Ascending aorta (tissue), 2 donors: ENCODE measurements around the gene CA10. TPM values are rescaled to one million over a fixed set of nuclear protein-coding genes. Genes with fewer than 3 reads are reported as not detected.

Source experiments
- DNase-seq, 2 donors: peaks; one replicate each; pipeline ENCODE4 v3.0.0-alpha.2; 2019; ENCODE audit warnings: low spot score in 2 of 2
- H3K27ac ChIP-seq, 2 donors: fragments of 200-600 bp; sonication (generic); one replicate each; pipeline ENCODE4 v1.5.1; 2016 to 2017; ENCODE audit warnings: mild to moderate bottlenecking in 1 of 2
- H3K27me3 ChIP-seq: fragments of 200-600 bp; sonication (generic); one replicate; pipeline ENCODE4 v1.5.1; 2017
- H3K36me3 ChIP-seq, 2 donors: fragments of 200-600 bp; sonication (generic); one replicate each; pipeline ENCODE4 v1.5.1; 2016
- H3K4me1 ChIP-seq, 2 donors: fragments of 200-600 bp; sonication (generic); one replicate each; pipeline ENCODE4 v1.5.1; 2016 to 2017; ENCODE audit warnings: mild to moderate bottlenecking in 1 of 2
- H3K4me3 ChIP-seq, 2 donors: fragments of 200-600 bp; sonication (generic); one replicate each; pipeline ENCODE4 v1.5.1; 2016 to 2017; ENCODE audit warnings: mild to moderate bottlenecking in 1 of 2
- H3K9me3 ChIP-seq, 2 donors: fragments of 200-600 bp; sonication (generic); one replicate each; pipeline ENCODE4 v1.5.1; 2016
- intact Hi-C: fragments of 100-400 bp; cut with DNase I; formaldehyde crosslinking; loops from one replicate; pipeline ENCODE4 v1.15.1; 2023
- total RNA-seq: library from RNA; depleted of rRNA; stranded (reverse); fragments of >200 nt; gene quantifications from one replicate; pipeline ENCODE4 v1.1.0, GENCODE V29; 2016
- TF ChIP-seq, protein P1 (sequence below), 3 experiments: fragments of 200-600 bp in 2 of 3; fragments of 450-650 bp in 1 of 3; sonication (generic) in 2 of 3; IDR thresholded peaks; one replicate each; pipeline ENCODE4 v1.5.1; 2016 to 2019; ENCODE audit warnings: antibody characterized with exemption in 3 of 3, mild to moderate bottlenecking in 1 of 3, moderate library complexity in 1 of 3

Gene CA10
- total RNA-seq, 1 donor from 2014 or later: not detected

GRCh38 chr17:51617986-51618385, 540.5 kb downstream of the CA10 start:
- Histone ChIP-seq H3K9me3 (no peaks in the 10 kb centered on the region), H3K36me3 (no peaks in the 10 kb centered on the region), H3K27me3 (no peaks in the 10 kb centered on the region), H3K27ac (no peak overlapping the region), H3K4me1 (no peaks in the 10 kb centered on the region), H3K4me3 (no peak overlapping the region)
- intact Hi-C loops: no loop called here
- TF ChIP-seq, protein P1, sequence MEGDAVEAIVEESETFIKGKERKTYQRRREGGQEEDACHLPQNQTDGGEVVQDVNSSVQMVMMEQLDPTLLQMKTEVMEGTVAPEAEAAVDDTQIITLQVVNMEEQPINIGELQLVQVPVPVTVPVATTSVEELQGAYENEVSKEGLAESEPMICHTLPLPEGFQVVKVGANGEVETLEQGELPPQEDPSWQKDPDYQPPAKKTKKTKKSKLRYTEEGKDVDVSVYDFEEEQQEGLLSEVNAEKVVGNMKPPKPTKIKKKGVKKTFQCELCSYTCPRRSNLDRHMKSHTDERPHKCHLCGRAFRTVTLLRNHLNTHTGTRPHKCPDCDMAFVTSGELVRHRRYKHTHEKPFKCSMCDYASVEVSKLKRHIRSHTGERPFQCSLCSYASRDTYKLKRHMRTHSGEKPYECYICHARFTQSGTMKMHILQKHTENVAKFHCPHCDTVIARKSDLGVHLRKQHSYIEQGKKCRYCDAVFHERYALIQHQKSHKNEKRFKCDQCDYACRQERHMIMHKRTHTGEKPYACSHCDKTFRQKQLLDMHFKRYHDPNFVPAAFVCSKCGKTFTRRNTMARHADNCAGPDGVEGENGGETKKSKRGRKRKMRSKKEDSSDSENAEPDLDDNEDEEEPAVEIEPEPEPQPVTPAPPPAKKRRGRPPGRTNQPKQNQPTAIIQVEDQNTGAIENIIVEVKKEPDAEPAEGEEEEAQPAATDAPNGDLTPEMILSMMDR (IDR thresholded peaks at IDR 0.05): no peak
- DNase-seq: no peak

DNA sequence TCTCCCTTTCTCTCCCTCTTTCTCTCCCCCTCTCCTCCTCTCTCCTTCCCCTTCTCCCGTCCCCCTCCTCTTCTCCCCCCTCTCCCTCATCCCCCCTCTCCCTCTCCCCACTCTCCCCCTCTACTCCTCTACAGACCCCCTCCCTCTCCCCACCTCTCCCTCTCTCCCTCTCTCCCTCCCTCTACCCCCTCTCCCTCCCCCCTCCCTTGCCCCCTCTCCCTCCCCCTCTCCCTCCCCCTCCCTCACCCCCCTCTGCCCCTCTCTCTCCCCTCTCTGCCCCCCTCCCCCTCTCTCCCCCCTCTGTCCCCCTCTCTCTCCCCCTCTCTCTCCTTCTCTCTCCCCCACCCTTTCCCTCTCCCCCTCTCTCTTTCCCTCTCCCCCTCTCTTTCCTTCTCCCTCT, 545.3 kb downstream of the CA10 start:
- TF ChIP-seq, protein P1 (IDR thresholded peaks at IDR 0.05): no peak
- Histone ChIP-seq H3K36me3 (no peaks in the 10 kb centered on the region), H3K27me3 (no peaks in the 10 kb centered on the region), H3K27ac (no peak overlapping the region), H3K4me1 (no peaks in the 10 kb centered on the region), H3K9me3 (no peaks in the 10 kb centered on the region), H3K4me3 (no peak overlapping the region)
- intact Hi-C loops: no loop called here
- no peak for DNase-seq

DNA sequence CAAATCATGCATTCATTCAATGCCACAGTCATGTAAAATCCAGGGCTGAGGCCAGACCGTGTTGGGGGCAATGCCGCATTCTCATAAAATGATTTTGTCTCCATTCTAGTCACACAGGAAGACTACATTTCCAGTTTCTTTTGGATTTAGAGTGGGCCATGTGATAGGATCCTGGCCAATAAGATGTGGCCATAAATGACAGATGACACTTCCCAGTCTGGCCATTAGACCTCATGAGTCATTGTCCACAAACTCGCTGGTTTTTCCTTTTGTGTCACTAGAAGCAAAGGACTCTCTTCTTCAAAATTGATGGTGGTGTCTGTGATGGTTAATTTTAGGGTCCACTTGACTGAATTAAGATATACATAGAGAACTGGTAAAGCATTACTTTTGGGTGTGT, 545.8 kb downstream of the CA10 start:
- Histone ChIP-seq H3K27me3 (no peaks in the 10 kb centered on the region), H3K9me3 (no peaks in the 10 kb centered on the region), H3K4me1 (no peaks in the 10 kb centered on the region), H3K4me3 (no peak overlapping the region), H3K36me3 (no peaks in the 10 kb centered on the region), H3K27ac (no peak overlapping the region)
- no peak for DNase-seq
- intact Hi-C loops: no loop called here
- TF ChIP-seq, protein P1 (IDR thresholded peaks at IDR 0.05): no peak

DNA sequence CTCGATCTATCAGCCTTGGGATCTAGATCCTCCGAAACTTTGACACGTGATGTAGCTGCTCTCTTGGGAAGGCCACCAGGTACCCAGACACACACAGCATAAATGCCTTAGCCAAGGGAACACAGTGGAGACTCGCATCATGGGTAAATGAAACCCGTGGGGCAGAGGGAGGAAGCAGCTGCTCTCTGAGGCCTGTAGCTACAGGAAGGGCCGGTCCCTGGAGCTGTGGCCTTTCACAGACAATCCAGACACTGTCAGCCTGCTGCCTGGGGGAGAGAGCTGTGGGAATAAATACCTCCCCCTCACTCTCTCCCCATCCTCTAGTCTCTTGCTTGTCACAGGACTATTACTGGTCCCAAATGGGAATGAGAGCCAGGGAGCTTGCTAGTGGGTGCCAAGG, 546.9 kb downstream of the CA10 start:
- TF ChIP-seq, protein P1 (IDR thresholded peaks at IDR 0.05): no peak
- H3K4me3 ChIP-seq: no peak overlapping the region
- H3K9me3 ChIP-seq: no peaks in the 10 kb centered on the region
- no peak for DNase-seq
- intact Hi-C loops: no loop called here
- H3K27me3 ChIP-seq: no peaks in the 10 kb centered on the region
- H3K27ac ChIP-seq: no peak overlapping the region
- H3K36me3 ChIP-seq: no peaks in the 10 kb centered on the region
- no peaks in the 10 kb centered on the region for H3K4me1 ChIP-seq

- no peak overlapping the region for H3K4me3 ChIP-seq
- no peaks in the 10 kb centered on the region for H3K27me3 ChIP-seq
- no peak for DNase-seq
- H3K36me3 ChIP-seq: no peaks in the 10 kb centered on the region
- TF ChIP-seq, protein P1 (IDR thresholded peaks at IDR 0.05): no peak
- intact Hi-C loops: no loop called here
- H3K4me1 ChIP-seq: no peaks in the 10 kb centered on the region
- no peak overlapping the region for H3K27ac ChIP-seq
- no peaks in the 10 kb centered on the region for H3K9me3 ChIP-seq
Measured at GRCh38 chr17:51610834-51611233, 547.7 kb downstream of the CA10 start.

DNA sequence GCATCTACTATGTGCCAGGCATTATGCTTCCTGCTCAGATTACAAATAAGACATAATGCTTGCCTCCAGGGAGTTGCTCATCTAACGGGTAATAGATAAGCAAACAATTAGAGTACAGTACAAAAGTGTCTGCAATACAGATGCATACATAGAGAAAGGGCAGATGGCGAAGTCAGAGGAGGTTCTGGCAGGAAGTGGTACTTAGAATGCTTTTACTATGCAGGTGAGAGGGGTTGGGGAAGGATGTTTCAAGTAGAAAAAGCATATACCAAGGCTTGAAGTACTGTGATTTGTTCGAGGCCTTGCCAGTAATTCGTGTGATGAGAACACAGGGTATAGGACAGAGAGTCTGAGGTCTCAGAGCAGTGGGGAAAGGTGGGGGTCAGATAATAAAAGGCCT, 548.4 kb downstream of the CA10 start:
- no peak overlapping the region for H3K4me3 ChIP-seq
- no peaks in the 10 kb centered on the region for H3K36me3 ChIP-seq
- H3K9me3 ChIP-seq: no peaks in the 10 kb centered on the region
- no peaks in the 10 kb centered on the region for H3K4me1 ChIP-seq
- H3K27ac ChIP-seq: no peak overlapping the region
- no peaks in the 10 kb centered on the region for H3K27me3 ChIP-seq
- no peak for DNase-seq
- intact Hi-C loops: no loop called here
- TF ChIP-seq, protein P1 (IDR thresholded peaks at IDR 0.05): no peak
